Keratinocyte (primary cell): Measurements from ENCODE around the gene IL17REL. TPM values are rescaled to one million over a fixed set of nuclear protein-coding genes. Genes with fewer than 3 reads are reported as not detected.

Experiments
- DNase-seq: peaks from one replicate; pipeline ENCODE4 v3.0.0-alpha.2; 2011; ENCODE audit warnings: low read depth, missing footprints, low spot score
- FAIRE-seq: peaks from 2 replicates; lab custom pipeline; 2011; peaks lifted over from hg19 to GRCh38; lab: Jason Lieb, UNC
- H2AFZ ChIP-seq: 2 replicates; pipeline ENCODE4 v1.6.0; 2012; ENCODE audit warnings: low read length, control low read depth, inconsistent platforms; ENCODE audit not compliant: control insufficient read depth
- H3K27ac ChIP-seq: 2 replicates; pipeline ENCODE4 v1.5.1; 2011; ENCODE audit warnings: low read length; ENCODE audit not compliant: control insufficient read depth, insufficient read depth
- H3K27me3 ChIP-seq: 3 replicates; pipeline ENCODE4 v1.6.0; 2011; ENCODE audit warnings: low read length; ENCODE audit not compliant: control insufficient read depth, insufficient read depth; ENCODE audit errors: extremely low read depth
- H3K36me3 ChIP-seq, 2 experiments: 2 replicates in 1 of 2; 3 replicates in 1 of 2; pipeline ENCODE4 v1.5.1; 2011; ENCODE audit warnings: low read length in 2 of 2, mild to moderate bottlenecking in 1 of 2; ENCODE audit not compliant: control insufficient read depth in 2 of 2, insufficient read depth in 2 of 2; ENCODE audit errors: extremely low read depth in 1 of 2
- H3K4me1 ChIP-seq: 3 replicates; pipeline ENCODE4 v1.5.1; 2011; ENCODE audit warnings: low read length; ENCODE audit not compliant: control insufficient read depth, insufficient read depth; ENCODE audit errors: extremely low read depth
- H3K4me2 ChIP-seq: 3 replicates; pipeline ENCODE4 v1.6.0; 2011; ENCODE audit warnings: low read depth, low read length; ENCODE audit not compliant: control insufficient read depth, insufficient read depth; ENCODE audit errors: extremely low read depth
- H3K4me3 ChIP-seq, 3 experiments: fragments of 200-600 bp in 1 of 3; sonication (generic) in 1 of 3; 2 replicates in 2 of 3; 3 replicates in 1 of 3; pipeline ENCODE4 v1.5.1; 2011 to 2016; ENCODE audit warnings: low read length in 3 of 3, mild to moderate bottlenecking in 3 of 3, control low read depth in 2 of 3, inconsistent platforms in 1 of 3, low read depth in 1 of 3, mixed read lengths in 1 of 3, mixed run types in 1 of 3, moderate library complexity in 1 of 3; ENCODE audit not compliant: control insufficient read depth in 2 of 3, insufficient read depth in 2 of 3; ENCODE audit errors: extremely low read depth in 1 of 3
- H3K79me2 ChIP-seq: 2 replicates; pipeline ENCODE4 v1.6.0; 2012; ENCODE audit warnings: low read length; ENCODE audit not compliant: control insufficient read depth, insufficient read depth
- H3K9ac ChIP-seq: 3 replicates; pipeline ENCODE4 v1.6.0; 2011; ENCODE audit warnings: low read length; ENCODE audit not compliant: control insufficient read depth, insufficient read depth; ENCODE audit errors: extremely low read depth
- H3K9me1 ChIP-seq: 3 replicates; pipeline ENCODE4 v1.6.0; 2011; ENCODE audit warnings: low read length; ENCODE audit not compliant: control insufficient read depth, insufficient read depth; ENCODE audit errors: extremely low read depth
- H3K9me3 ChIP-seq: 2 replicates; pipeline ENCODE4 v1.5.1; 2012; ENCODE audit warnings: low read depth, low read length; ENCODE audit not compliant: control insufficient read depth
- H4K20me1 ChIP-seq: 3 replicates; pipeline ENCODE4 v1.6.0; 2011; ENCODE audit warnings: low read length; ENCODE audit not compliant: control insufficient read depth, insufficient read depth; ENCODE audit errors: extremely low read depth
- EZH2 ChIP-seq: IDR thresholded peaks from one replicate; pipeline ENCODE4 v1.6.1; 2012; ENCODE audit warnings: inconsistent platforms, mild to moderate bottlenecking, low read length, moderate library complexity
- dilution Hi-C: fragments of 300-500 bp; cut with MboI; formaldehyde crosslinking; loops from one replicate; pipeline ENCODE4 v1.7.0; 2020; ENCODE audit warnings: low sequenced_read_pairs; ENCODE audit not compliant: extremely low pct_ligation_motif_present
- polyA plus RNA-seq, 5 experiments: library from polyadenylated mRNA; depleted of rRNA in 3 of 5; stranded (reverse) in 3 of 5; stranded (forward) in 1 of 5; unstranded in 1 of 5; fragments of >200 nt; gene quantifications; 1 replicate in 1 of 5; 2 replicates in 3 of 5; 3 replicates in 1 of 5; pipeline versions ENCODE4 v1.2.1 to v1.2.3, GENCODE V29; 2011 to 2012; ENCODE audit warnings: missing spikeins in 2 of 5, low read depth in 1 of 5, low replicate concordance in 1 of 5
- TF ChIP-seq, protein P1 (sequence below), 3 experiments: IDR thresholded peaks in 1 of 3; conservative IDR thresholded peaks in 1 of 3; optimal IDR thresholded peaks in 1 of 3; 2 replicates in 2 of 3; 3 replicates in 1 of 3; pipeline versions ENCODE3 to v1.5.1; 2011; ENCODE audit warnings: low read length in 3 of 3, mild to moderate bottlenecking in 3 of 3, moderate library complexity in 2 of 3, control low read depth in 1 of 3, inconsistent platforms in 1 of 3; ENCODE audit not compliant: insufficient read depth in 2 of 3; ENCODE audit errors: extremely low read depth in 1 of 3

IL17REL gene
- polyA plus RNA-seq, 1 donor (not counting 4 experiments of a cell fraction or from before 2014, with no cell fraction given): not detected

DNA sequence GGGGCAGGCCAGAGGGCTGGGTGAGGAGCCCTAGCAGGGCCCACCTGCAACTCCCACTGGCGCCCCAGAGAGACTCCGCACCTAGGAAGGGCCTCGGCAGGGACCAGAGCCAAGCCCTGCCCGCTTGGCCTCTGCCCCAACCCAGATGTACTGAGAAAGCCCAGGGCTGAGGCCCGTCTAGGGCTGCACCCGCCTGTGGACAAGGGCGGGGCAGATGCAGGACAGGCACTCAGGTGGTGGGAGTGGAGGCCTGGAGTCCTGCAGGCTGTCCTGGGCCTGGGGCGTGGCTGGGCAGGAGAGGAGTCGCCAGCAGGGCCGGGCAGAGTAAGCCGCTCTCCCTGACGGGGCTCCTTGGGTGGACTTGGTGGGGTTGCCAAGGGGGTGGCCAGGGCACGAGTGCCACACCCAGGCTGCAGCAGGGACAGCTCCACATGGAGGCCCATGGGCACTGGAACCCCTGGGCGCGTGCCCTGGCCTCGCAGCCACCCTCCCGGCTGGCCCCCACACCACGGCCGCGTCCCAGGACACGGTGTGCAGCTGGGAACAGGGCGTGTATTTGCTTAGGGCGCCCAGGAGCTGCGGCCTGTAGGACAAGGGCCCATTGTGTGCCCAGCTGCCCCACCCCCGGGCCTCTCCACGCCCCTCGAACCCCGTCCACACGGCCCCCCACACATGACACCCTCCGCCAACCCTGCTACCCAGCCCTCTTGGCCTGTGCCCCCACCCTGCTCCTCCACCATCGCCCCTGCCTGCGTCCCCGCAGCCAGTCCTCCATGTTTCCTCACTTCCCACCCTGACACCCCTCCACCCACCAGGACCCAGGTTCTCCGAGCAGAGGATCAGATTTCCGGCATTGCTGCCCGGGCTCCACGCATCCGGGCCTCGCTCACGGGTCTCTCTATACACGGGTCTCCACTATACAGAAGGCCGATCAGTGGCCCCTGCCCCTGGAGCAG, 63.3 kb downstream of the IL17REL start:
- no peak for FAIRE-seq
- Histone ChIP-seq H3K79me2 (no peaks in the 10 kb centered on the region), H3K9me1 (no peaks in the 10 kb centered on the region), H2AFZ (peak overlapping the region; percentile 26), H3K4me2 (no peak overlapping the region), H4K20me1 (no peaks in the 10 kb centered on the region), H3K9ac (peak overlapping the region; percentile 41), H3K4me3 (no peak overlapping the region), H3K27ac (no peak overlapping the region), H3K9me3 (no peaks in the 10 kb centered on the region), H3K36me3 (no peaks in the 10 kb centered on the region), H3K4me1 (peaks cover 40% of the 10 kb centered on the region), H3K27me3 (no peaks in the 10 kb centered on the region)
- DNase-seq: no peak
- TF ChIP-seq EZH2: no peak
- TF ChIP-seq, protein P1, sequence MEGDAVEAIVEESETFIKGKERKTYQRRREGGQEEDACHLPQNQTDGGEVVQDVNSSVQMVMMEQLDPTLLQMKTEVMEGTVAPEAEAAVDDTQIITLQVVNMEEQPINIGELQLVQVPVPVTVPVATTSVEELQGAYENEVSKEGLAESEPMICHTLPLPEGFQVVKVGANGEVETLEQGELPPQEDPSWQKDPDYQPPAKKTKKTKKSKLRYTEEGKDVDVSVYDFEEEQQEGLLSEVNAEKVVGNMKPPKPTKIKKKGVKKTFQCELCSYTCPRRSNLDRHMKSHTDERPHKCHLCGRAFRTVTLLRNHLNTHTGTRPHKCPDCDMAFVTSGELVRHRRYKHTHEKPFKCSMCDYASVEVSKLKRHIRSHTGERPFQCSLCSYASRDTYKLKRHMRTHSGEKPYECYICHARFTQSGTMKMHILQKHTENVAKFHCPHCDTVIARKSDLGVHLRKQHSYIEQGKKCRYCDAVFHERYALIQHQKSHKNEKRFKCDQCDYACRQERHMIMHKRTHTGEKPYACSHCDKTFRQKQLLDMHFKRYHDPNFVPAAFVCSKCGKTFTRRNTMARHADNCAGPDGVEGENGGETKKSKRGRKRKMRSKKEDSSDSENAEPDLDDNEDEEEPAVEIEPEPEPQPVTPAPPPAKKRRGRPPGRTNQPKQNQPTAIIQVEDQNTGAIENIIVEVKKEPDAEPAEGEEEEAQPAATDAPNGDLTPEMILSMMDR (optimal IDR thresholded peaks at IDR 0.05 in 1 of 3, IDR thresholded peaks at IDR 0.05 in 1 of 3, conservative IDR thresholded peaks at IDR 0.05 in 1 of 3; ENCODE audit: extremely low read depth in 1 of 3, insufficient read depth in 2 of 3, low read length in 3 of 3): no peak
- dilution Hi-C loops: no loop called here

DNA sequence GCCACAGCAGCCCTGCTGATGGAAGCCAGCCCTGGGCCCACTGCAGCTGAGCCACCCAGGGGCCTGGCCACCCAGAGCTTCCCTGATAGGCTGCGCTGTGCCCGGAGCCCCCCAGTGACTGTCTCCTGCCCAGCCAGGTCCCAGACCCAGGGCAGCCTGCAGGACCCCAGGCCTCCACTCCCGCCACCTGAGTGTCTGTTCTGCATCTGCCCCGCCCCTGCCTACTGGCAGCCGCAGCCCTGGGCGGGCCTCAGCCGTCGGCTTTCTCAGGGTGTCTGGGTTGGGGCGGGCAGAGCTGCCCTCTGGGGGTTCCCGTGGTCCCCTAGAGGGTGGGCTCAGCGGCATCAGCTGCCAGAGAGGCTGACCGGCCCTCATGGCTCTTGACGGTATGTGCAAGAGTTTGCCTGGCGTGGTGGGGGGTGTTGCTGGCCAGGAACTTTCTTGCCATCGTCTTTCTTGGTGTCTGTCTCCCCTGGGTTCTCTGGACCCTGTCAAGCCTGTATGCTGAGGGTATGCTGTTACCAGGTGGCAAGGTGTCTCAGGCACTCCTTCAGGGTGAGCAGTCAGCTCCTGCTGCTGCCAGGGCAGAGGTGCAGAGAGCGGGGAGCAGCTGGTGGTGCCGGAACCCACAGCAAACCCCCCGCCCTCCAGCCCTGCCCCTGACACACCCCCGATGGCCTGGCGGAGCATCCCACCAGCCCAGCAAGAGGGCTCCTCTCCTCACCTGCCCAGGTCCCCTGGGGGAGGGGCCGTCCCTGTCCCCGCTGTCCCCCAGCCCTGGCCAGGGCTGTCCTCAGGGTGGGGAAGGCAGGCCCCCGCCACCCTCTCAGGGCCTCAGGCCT, 64.2 kb downstream of the IL17REL start:
- H3K4me3 ChIP-seq: no peak overlapping the region
- no peaks in the 10 kb centered on the region for H4K20me1 ChIP-seq
- H3K9ac ChIP-seq: peak overlapping the region; percentile 41
- H3K27me3 ChIP-seq: no peaks in the 10 kb centered on the region
- no peak overlapping the region for H2AFZ ChIP-seq
- no peak for DNase-seq
- no peak for FAIRE-seq
- TF ChIP-seq EZH2: no peak
- TF ChIP-seq, protein P1 (optimal IDR thresholded peaks at IDR 0.05 in 1 of 3, IDR thresholded peaks at IDR 0.05 in 1 of 3, conservative IDR thresholded peaks at IDR 0.05 in 1 of 3; ENCODE audit: extremely low read depth in 1 of 3, insufficient read depth in 2 of 3, low read length in 3 of 3): no peak
- dilution Hi-C loops: no loop called here
- no peaks in the 10 kb centered on the region for H3K36me3 ChIP-seq
- H3K4me2 ChIP-seq: no peak overlapping the region
- H3K9me3 ChIP-seq: no peaks in the 10 kb centered on the region
- no peaks in the 10 kb centered on the region for H3K79me2 ChIP-seq
- no peaks in the 10 kb centered on the region for H3K9me1 ChIP-seq
- H3K4me1 ChIP-seq: peaks cover 40% of the 10 kb centered on the region
- H3K27ac ChIP-seq: no peak overlapping the region
